Stimulated activated CD4-positive, alpha-beta T cell treated with anti-CD3 and anti-CD28 coated beads, Interleukin-12 subunit alpha, Interleukin-12 subunit beta, amount 100 ng/mL, for 24 hours (primary cell): Measurements from ENCODE around the gene HIVEP3.

Experiments
- DNase-seq, 2 experiments: peaks; one replicate each; pipeline ENCODE4 v3.0.0-alpha.2; 2020; ENCODE audit warnings: low read depth in 2 of 2

HIVEP3 gene

GRCh38 chr1:41733021-41733420, 185.7 kb downstream of the HIVEP3 start:
- no peak for DNase-seq

DNA sequence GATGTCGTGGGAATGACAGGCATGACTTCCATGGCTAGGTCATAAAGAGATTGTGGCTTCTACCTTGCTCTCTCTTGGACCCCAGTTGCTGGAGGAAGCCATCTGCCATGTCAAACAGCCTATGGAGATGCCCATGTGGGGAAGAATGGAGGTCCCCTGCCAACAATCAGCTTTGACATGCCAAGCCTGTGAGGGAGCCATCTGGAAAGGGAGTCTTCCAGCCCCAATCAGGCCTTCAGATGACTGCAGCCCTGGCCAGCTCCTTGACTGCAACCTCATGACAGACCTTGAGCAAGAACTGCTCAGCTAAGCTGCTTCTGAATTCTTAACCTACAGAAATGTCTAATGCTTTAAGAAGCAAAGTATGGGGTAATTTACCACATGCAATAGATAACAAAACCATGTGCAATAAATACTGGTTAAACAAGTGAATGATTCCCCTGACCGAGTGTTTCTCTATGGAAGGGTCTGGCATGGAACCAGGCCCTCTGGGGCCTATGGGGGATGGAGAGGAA, 187.1 kb downstream of the HIVEP3 start:
- DNase-seq, result no peak

- no peak for DNase-seq
Observed at GRCh38 chr1:41730806-41731205, 187.9 kb downstream of the HIVEP3 start.

DNA sequence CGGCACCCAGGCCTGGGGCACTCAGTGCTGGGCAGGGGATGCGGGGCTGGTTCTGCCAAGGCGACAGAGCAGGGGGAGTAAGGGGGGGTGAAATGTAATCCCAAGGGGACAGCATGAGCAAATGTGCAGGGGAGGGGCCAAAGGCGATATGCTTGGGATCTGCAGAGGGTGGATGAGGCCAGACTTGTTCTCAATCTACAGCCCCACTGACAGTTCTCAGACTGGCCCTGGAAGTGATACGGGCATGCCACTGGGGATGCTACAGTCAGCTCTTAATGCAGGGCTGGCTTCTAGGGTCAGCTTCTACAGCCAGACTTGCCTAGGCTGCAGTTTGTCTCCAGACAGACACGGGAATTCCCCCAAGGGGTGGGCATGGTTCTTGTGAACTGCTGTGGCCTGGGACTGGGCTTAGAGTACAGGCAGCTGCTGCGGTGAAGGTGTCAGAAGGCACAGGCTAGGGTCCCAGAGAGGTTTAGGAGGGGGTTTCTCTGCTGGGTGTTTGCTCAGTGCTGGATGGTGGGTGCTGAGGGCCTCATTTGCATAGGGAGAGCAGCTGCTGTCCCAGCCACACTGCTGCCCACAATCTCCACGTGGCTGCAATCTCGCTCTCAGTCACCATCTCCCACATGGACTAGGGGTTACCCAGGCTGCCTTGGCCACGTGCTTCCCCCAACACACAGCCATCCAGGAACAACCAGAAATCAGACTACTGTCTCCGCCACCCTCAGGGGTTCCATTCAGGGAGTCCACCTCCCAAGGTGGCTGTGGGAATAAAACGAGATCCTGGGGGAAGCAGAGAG, 190.1 kb downstream of the HIVEP3 start:
- peak in 1 of 2 experiments; percentile 69 for DNase-seq

GRCh38 chr1:41727749-41728115, 191.0 kb downstream of the HIVEP3 start:
- DNase-seq, result no peak

DNA sequence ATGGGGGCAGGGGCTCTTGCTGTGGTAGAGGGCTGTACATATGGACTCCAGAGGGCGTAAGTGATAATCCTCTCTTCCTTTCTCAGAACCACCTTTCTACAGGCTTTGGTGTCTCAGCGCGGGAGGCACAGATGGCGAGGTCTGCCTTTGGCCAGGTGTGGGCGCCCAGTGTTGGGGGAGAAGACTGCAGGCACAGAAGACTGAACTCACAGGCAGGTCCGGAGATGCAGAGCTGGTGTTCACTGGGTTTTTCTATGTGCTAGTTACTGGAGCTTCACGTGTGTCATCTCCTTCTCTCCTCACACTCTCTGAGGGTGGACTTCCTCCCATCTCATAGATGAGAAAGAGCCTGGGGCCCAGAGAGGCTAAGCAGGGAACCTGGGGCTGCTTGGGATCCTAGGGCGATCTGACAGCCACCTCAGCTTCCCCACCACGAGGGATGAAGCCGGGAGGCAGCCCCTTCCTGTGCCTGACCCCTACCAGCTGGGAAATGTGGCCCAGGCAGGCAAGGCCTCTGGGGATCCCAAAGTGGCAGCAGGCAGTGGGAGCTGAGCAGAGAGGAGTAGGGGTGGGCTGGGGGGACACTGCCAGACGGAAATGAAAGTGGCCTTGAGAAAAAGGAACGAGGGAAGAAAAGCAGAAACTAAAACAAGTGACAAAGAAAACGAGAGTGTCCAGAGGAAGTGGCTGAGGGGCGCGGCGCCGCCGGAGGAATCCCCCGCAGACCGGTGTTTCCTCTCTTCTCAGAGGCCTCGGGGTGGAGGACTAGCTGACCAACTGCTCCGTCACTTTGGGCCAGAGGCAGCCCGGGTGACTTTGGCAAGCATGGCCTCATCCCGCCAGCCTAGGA, 191.6 kb downstream of the HIVEP3 start:
- DNase-seq, result no peak

DNA sequence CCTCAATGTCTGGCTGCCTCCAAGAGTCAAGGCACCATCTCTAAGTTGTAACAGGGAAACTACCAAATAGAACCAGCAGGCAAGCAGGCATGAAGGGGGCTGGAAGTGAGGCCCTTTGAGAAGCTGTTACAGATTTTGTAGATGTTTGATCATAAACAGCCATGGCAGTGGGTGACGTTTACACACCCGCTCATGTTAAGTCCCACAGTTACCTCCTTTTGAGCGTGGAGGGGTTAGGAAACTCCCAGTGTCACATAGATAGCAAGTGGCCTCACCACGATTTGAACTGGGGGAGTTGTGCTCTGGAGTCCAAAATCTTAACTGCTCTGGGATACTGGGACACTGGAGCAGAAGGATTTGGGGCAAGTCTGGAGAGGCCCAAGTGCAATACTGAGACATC, 192.4 kb downstream of the HIVEP3 start:
- no peak for DNase-seq

DNA sequence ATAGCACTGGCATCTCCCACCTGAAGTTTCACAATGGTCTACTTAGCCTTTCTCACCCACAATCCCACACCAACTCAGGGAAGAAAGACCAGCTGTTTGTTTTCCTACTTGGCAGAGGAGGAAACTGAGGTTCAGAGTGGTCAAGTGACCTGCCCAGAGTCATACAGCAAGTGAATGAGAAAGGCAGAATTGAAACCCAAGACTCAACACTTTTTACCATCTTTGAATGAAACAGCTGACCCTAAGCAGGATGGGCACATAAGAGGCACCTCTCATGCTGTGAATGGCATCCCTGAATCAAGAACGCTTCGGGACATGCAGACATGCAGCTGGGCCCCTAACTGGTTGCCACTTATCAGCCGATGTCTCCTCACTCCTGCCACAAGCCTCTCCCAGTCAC, 193.8 kb downstream of the HIVEP3 start:
- DNase-seq, result no peak

- DNase-seq, result no peak
Observed at GRCh38 chr1:41724248-41724647, 194.5 kb downstream of the HIVEP3 start.

DNA sequence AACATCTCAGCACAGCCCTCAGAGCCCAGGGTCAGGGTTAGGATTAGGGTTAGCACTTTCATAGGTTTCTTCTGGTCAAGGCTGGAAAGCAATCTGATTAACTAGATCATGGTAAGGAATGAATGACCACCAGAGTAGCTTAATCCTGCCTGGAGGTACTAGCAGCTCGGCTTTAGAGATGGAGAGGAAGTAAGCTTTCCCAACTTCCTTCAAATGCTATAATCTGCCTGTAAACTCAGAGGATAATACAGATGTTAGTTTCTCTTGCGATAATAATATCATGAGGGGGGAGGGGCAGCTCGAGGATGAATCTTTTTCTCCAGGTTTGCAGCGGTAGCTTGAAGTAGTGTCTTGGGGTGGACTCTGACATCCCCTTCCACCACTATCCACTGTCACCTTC, 194.9 kb downstream of the HIVEP3 start:
- DNase-seq, result no peak

GRCh38 chr1:41722184-41722583, 196.5 kb downstream of the HIVEP3 start:
- no peak for DNase-seq

- DNase-seq, result no peak
Observed at GRCh38 chr1:41720861-41721410, 197.8 kb downstream of the HIVEP3 start.

- no peak for DNase-seq
Observed at GRCh38 chr1:41719590-41719989, 199.1 kb downstream of the HIVEP3 start.

DNA sequence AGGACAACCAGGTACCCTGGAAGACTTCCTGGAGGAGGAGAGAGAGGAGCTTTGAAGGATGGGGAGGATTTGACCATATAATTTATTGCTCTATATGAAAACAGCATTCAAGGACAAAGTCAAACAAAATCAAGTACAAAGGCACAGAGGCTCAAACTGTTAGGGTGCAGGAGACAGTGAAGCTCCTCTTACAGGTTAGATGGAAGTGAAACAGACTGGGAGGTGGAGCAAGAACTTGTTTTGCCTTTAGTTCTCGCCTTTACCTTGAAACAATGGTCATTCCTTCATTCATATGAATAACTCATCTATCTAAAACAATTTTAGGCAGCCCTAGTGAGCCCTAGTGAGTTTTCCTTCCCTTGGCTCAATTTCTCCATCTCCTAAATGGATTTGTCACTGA, 199.6 kb downstream of the HIVEP3 start:
- DNase-seq, result no peak

DNA sequence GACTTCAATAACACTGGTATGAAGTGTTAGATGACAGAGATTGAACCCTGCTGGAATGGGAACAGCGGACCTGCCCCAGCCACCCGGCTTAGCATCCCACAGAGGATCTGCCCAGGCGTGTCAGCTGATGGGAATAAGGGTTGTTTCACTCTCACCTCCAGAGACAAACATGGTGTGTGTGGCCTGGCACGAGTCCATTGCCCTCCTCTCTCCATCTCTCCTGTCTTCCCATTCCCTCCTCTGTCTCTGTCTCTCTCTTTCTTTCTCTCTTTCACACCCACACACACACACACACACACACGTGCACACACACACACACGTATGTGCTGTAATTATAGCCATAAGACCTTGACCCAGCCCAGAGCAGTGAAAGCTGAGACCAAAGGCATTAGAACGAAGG, 200.2 kb downstream of the HIVEP3 start:
- DNase-seq, result no peak

DNA sequence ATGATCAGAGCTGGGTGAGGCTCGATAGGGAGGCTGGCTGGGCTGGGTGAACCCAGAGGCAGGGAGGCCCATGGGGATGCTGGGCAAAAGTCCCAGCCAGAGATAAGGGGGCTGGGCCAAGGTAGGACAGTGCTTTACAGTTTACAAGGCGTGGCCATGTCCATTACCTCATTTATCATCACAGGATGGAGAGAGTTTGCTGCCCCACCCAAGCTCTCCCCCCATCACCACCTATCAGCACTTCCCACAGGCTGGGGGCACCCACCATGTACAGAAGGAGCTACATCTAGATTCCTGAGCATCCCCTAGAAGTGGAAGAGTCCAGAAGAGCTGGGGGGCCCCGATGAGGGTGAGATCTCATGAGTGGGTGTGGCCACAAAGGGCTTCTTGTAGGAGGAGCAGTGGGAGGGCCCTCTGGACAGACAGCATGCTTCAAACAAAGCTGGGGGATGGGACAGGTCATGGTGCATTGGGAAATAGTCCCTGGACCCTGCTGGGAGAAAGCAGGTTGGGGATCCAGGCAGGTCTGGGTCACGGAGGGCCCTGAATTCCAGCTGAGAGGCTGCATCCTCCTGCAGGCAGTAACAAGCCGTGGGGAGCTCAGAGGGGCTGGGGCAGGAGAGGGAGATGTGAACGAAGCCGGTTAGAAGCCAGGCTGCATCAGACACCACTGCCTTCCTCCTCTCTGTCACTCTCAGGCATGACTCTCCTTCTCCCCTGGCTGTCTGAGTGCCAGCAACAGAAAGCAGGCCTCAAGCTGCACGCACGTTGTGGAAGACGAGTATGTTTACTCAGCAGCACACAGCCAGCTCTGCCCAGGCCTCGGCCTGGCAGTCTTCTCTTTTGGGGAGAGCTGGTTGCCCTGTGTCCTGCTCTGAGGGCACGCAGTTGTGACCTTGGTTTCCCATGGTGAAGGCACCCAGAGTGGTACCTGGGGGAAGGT, 202.3 kb downstream of the HIVEP3 start:
- DNase-seq, result no peak

DNA sequence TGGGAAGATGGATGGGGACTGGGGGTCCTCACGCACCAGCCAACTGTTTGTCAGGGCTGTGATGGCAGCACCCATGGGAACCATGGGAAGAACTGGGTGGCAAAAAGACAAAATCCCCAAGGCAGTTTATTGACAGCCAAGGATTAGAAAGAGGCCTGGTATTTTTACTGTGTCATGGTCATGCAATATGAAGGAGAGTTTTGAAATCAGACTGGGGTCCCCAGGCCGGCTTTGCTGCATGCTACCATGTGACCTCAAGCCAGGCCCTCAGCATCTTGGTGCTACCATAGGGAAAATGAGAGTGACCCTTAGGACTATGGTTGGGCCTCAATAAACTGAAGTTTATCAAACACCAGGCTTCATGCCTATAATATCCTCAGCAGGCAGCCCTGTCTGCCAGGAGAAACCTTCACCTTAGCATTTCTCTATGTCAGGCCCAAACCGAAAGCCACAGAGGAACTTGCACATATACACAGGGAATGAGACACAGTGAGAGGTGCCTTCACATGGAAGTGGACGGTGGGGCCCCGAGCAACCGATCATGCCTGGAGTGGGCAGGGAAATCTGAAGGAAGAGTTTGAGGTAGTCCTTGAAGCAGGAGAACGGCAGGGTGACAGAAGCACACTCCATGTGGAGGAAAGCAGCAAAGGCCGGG, 203.2 kb downstream of the HIVEP3 start:
- no peak for DNase-seq

GRCh38 chr1:41714638-41715389, 203.9 kb downstream of the HIVEP3 start:
- no peak for DNase-seq

DNA sequence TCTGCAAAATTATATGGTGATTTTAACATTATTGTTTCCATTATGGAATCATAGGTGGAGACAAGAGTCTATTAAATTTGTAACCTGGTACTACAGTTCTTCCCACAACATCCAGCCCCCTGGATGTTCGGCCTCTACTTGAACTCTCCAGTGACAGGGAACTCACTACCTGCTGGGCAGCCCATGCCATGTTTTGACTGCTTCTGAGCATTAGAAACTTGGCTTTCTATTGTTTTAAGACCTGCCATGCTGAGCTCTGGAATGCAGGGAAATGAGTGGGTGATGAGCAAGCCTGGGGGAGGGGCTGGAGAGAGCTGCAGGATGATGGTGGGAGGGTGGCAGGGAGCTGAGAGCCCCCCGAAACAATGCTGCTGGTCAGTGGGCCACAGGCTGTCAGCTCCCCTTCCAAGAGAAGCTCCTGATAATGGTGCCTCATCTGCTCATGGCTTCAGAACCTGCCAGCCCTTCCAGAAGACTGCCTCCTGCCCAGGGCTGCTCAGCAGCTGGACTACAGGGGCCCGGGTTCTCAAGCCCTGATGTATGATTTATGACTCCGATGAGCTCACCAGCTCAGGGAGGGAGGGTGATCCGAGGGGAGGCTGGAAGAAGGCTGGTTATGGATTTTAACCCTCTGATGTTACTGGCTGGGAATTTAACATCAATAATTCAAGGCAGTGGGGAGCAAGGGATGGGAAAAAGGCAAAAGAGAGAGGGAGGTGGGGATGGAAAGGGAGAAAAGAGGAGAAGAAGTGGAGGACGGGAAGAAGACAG, 205.0 kb downstream of the HIVEP3 start:
- DNase-seq, result no peak
